ENCODE data around the gene OLFML2A.

Gene OLFML2A

GRCh38 chr9:124778575-124779367 is 1.8 kb downstream of the OLFML2A start:
- DNase-seq (ENCODE audit: low read depth in 2 of 2): no peak

GRCh38 chr9:124779368-124780059 is 2.6 kb downstream of the OLFML2A start:
- DNase-seq (ENCODE audit: low read depth in 2 of 2): no peak

- no peak for DNase-seq (ENCODE audit: low read depth in 2 of 2)
Observed at GRCh38 chr9:124780060-124780756, 3.3 kb downstream of the OLFML2A start.

- no peak for DNase-seq (ENCODE audit: low read depth in 2 of 2)
Observed at GRCh38 chr9:124780757-124781151, 3.8 kb downstream of the OLFML2A start.

GRCh38 chr9:124781967-124782660 is 5.2 kb downstream of the OLFML2A start:
- no peak for DNase-seq (ENCODE audit: low read depth in 2 of 2)

GRCh38 chr9:124782661-124783574 is 6.0 kb downstream of the OLFML2A start:
- DNase-seq (ENCODE audit: low read depth in 2 of 2): no peak

- no peak for DNase-seq (ENCODE audit: low read depth in 2 of 2)
Observed at GRCh38 chr9:124783830-124784229, 6.9 kb downstream of the OLFML2A start.

GRCh38 chr9:124784509-124784908 is 7.6 kb downstream of the OLFML2A start:
- DNase-seq (ENCODE audit: low read depth in 2 of 2): no peak

- no peak for DNase-seq (ENCODE audit: low read depth in 2 of 2)
Observed at GRCh38 chr9:124786881-124787573, 10.1 kb downstream of the OLFML2A start.

GRCh38 chr9:124788542-124789217 is 11.7 kb downstream of the OLFML2A start:
- no peak for DNase-seq (ENCODE audit: low read depth in 2 of 2)

- no peak for DNase-seq (ENCODE audit: low read depth in 2 of 2)
Observed at GRCh38 chr9:124789531-124789930, 12.6 kb downstream of the OLFML2A start.

- DNase-seq (ENCODE audit: low read depth in 2 of 2): no peak
Observed at GRCh38 chr9:124790301-124790700, 13.4 kb downstream of the OLFML2A start.

- no peak for DNase-seq (ENCODE audit: low read depth in 2 of 2)
Observed at GRCh38 chr9:124790801-124791505, 14.0 kb downstream of the OLFML2A start.

GRCh38 chr9:124792257-124793014 is 15.5 kb downstream of the OLFML2A start:
- no peak for DNase-seq (ENCODE audit: low read depth in 2 of 2)

GRCh38 chr9:124793015-124793541 is 16.1 kb downstream of the OLFML2A start:
- no peak for DNase-seq (ENCODE audit: low read depth in 2 of 2)

- no peak for DNase-seq (ENCODE audit: low read depth in 2 of 2)
Observed at GRCh38 chr9:124794902-124795491, 18.1 kb downstream of the OLFML2A start.

GRCh38 chr9:124795881-124796431 is 19.0 kb downstream of the OLFML2A start:
- DNase-seq (ENCODE audit: low read depth in 2 of 2): no peak
